Immature natural killer cell (primary cell): ENCODE results near the gene PAMR1. TPM values are rescaled to one million over a fixed set of nuclear protein-coding genes. Genes with fewer than 3 reads are reported as not detected.
"Not testable (repeated sequence)": the region's sequence is repeated elsewhere in the genome, so short reads cannot be mapped to it uniquely, and the experiment has no call there.

Source experiments
- DNase-seq, 3 donors: peaks; one replicate each; pipeline ENCODE4 v3.0.0; 2022; ENCODE audit warnings: mixed read lengths in 1 of 3
- H3K27ac Mint-ChIP-seq, 6 donors: one replicate each; pipeline ENCODE4 v1.8.0; 2020; ENCODE audit warnings: mixed read lengths in 6 of 6, mild to moderate bottlenecking in 5 of 6, inconsistent platforms in 4 of 6, moderate library complexity in 3 of 6
- H3K27me3 Mint-ChIP-seq, 3 donors: one replicate each; pipeline ENCODE4 v1.8.0; 2020 to 2021; ENCODE audit warnings: low read depth in 3 of 3, mild to moderate bottlenecking in 3 of 3, mixed read lengths in 3 of 3, moderate library complexity in 3 of 3, inconsistent platforms in 1 of 3
- H3K36me3 Mint-ChIP-seq, 3 donors: one replicate each; pipeline ENCODE4 v1.8.0; 2020; ENCODE audit warnings: mixed read lengths in 3 of 3, inconsistent platforms in 2 of 3, mild to moderate bottlenecking in 2 of 3
- H3K4me1 Mint-ChIP-seq, 2 donors: one replicate each; pipeline ENCODE4 v1.8.0; 2020; ENCODE audit warnings: inconsistent platforms in 2 of 2, mild to moderate bottlenecking in 2 of 2, mixed read lengths in 2 of 2, moderate library complexity in 1 of 2
- H3K4me3 Mint-ChIP-seq, 5 donors: one replicate each; pipeline ENCODE4 v1.8.0; 2020; ENCODE audit warnings: mild to moderate bottlenecking in 5 of 5, mixed read lengths in 5 of 5, inconsistent platforms in 3 of 5, moderate library complexity in 3 of 5
- H3K9me3 Mint-ChIP-seq, 6 donors: one replicate each; pipeline ENCODE4 v1.8.0; 2020; ENCODE audit warnings: mild to moderate bottlenecking in 6 of 6, mixed read lengths in 6 of 6, inconsistent platforms in 4 of 6, moderate library complexity in 3 of 6
- polyA plus RNA-seq, 3 donors: library from polyadenylated mRNA; unstranded; fragments of 300-500 nt; fragmentation: Illumina TruSeq; gene quantifications; one replicate each; pipeline ENCODE4 v1.2.3, GENCODE V29; 2021

PAMR1 gene
- polyA plus RNA-seq, 3 donors from 2014 or later = not detected

DNA sequence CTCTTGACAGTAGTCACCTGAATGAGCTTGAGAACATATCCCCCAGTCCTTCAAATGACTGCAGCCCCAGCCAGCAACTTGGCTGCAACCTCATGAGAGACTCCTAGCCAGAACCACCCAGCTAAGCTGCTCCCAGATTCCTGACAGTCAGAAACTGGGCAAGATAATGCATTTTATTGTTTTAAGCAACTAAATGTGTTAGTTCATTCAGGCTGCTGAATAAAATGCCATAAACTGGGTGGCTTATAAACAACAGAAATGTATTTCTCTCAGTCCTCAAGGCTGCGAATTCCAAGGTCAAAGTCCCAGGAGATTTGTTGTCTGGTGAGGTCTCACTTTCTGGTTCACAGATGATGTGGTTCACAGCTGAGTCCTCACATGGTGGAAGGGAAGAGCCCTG, 5.8 kb upstream of the PAMR1 start:
- DNase-seq = no peak

DNA sequence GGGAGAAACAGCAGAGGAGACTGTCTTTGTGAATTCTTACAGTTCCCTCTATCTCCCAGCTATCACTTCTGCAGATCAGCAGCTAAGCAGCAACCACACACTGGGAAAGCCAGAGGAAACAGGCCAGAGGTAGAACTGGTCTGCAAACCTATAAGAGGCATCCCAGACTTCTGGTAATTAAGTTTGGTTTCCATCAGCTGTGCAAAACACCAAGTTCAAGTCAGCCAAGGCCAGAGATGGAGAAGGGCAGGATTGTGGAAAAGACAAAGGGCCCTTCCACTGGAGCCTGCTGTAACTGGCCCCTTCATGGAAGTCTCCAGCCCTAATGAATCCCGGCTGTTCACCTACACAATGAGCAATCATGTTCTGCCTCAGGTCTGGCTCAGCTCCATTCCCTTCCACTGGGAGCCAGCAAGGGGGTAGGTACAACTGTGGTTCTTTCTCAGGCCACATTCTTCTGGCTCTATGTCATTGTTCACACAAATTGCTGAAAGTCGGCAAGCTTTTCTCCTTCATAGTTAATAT, 4.6 kb upstream of the PAMR1 start:
- peaks cover 10 to 15% (median 11%) of the 10 kb centered on the region in 3 donors for H3K27me3 Mint-ChIP-seq
- no peaks in the 10 kb centered on the region for H3K4me1 Mint-ChIP-seq
- peaks cover 0 to 2% (median 0%) of the 10 kb centered on the region in 6 donors for H3K9me3 Mint-ChIP-seq
- no peak overlapping the region for H3K27ac Mint-ChIP-seq
- no peak overlapping the region for H3K4me3 Mint-ChIP-seq
- DNase-seq = no peak
- H3K36me3 Mint-ChIP-seq = no peaks in the 10 kb centered on the region

More for the DNA sequence above, 5.8 kb upstream of the PAMR1 start:
- H3K36me3 Mint-ChIP-seq = no peaks in the 10 kb centered on the region
- H3K27ac Mint-ChIP-seq = no peak overlapping the region
- H3K4me1 Mint-ChIP-seq = no peaks in the 10 kb centered on the region
- H3K27me3 Mint-ChIP-seq = peaks cover 6 to 13% (median 6%) of the 10 kb centered on the region in 3 donors
- no peak overlapping the region for H3K4me3 Mint-ChIP-seq
- H3K9me3 Mint-ChIP-seq = peaks cover 0 to 2% (median 0%) of the 10 kb centered on the region in 6 donors

DNA sequence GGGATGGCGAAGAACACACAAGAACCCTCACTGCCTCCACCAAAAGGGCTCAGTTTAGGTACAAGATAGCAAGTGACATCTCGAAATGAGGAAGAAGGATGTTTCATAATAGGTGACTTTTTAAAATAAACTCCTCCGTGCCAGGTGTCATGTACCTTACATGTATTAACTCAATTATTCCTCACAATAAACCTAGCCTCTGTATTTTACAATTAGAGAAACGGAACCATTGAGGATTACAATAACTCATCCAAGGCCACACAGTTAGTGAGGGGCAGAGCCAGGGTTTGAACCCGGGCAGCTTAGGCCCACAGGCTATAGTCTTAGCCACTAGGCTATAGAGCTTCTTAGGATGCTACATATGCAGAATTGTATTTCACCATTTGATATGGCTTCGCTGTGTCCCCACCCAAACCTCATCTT, 965 bp upstream of the PAMR1 start:
- no peaks in the 10 kb centered on the region for H3K4me1 Mint-ChIP-seq
- no peak overlapping the region for H3K27ac Mint-ChIP-seq

GRCh38 chr11:35524780-35525179, 636 bp downstream of the PAMR1 start:
- no peak overlapping the region for H3K27ac Mint-ChIP-seq
- H3K4me3 Mint-ChIP-seq = no peak overlapping the region
- H3K9me3 Mint-ChIP-seq = peaks cover 0 to 2% (median 0%) of the 10 kb centered on the region in 6 donors
- H3K27me3 Mint-ChIP-seq = peaks cover 10 to 24% (median 16%) of the 10 kb centered on the region in 3 donors
- no peaks in the 10 kb centered on the region for H3K36me3 Mint-ChIP-seq
- DNase-seq = no peak
- H3K4me1 Mint-ChIP-seq = no peaks in the 10 kb centered on the region

More for the DNA sequence above, 965 bp upstream of the PAMR1 start:
- Mint-ChIP-seq H3K27me3 (peaks cover 10 to 22% (median 16%) of the 10 kb centered on the region in 3 donors), H3K36me3 (no peaks in the 10 kb centered on the region), H3K4me3 (no peak overlapping the region), H3K9me3 (peaks cover 0 to 2% (median 0%) of the 10 kb centered on the region in 6 donors)
- no peak for DNase-seq

DNA sequence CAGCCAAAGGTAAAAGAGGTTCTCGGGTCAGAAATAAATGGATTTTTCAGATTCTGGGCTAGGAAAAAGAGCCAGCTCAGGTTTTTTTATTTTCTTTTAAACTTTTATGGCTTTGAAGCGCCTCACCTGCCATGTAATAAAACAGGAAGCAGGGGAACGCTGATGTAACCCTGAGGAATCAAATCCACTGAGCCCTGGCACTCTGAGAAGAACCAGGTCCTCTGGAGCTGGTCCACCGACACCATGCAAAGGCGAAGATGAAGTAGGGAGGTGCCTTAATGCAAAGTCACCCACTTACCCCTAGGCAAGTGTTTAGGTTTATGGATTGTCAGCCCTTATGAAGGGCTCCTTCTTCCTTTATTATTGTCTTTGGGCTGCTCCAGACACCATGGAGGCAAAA, 1.6 kb downstream of the PAMR1 start:
- H3K4me1 Mint-ChIP-seq = no peaks in the 10 kb centered on the region
- H3K4me3 Mint-ChIP-seq = no peak overlapping the region
- no peaks in the 10 kb centered on the region for H3K36me3 Mint-ChIP-seq
- H3K27ac Mint-ChIP-seq = no peak overlapping the region
- H3K27me3 Mint-ChIP-seq = peaks cover 10 to 28% (median 17%) of the 10 kb centered on the region in 3 donors
- peaks cover 0 to 2% (median 0%) of the 10 kb centered on the region in 6 donors for H3K9me3 Mint-ChIP-seq
- no peak for DNase-seq

DNA sequence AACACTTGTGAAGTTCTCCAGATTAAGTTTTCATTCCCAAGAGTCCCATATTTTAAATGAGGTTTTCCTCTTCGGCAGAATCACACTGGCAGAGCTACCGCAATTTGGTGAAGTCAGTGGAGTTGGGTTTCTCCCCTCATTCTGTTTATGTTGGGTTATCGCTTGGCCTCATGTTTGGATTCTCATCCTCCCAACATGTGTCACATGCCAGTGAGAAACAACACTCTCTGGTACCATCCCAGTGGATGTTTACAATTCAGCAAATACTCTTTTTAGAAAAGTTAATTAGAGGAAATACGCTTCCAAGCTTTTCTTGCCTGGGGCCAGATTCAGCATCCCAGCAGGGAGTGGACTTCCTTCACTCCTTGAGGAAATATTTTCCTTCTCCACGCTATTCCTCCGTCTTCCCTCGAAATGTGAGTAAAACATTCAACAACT, 2.1 kb downstream of the PAMR1 start:
- Mint-ChIP-seq H3K4me3 (no peak overlapping the region), H3K27ac (no peak overlapping the region), H3K9me3 (no peaks in the 10 kb centered on the region), H3K27me3 (peaks cover 8 to 26% (median 18%) of the 10 kb centered on the region in 3 donors), H3K36me3 (no peaks in the 10 kb centered on the region), H3K4me1 (no peaks in the 10 kb centered on the region)
- no peak for DNase-seq

DNA sequence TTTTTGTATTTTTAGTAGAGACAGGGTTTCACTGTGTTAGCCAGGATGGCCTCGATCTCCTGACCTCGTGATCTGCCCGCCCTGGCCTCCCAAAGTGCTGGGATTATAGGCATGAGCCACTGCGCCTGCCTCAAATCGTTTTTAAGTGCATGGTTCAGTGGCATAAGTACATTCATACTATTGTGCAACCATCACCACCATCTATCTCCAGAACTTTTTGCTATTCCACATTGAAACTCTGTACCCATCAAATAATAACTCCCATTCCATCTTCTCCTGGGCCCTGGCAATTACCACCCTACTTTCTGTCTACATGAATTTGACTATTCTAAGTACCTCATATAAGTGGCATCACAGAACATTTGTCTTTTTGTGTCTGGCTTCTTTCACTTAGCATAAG, 3.3 kb downstream of the PAMR1 start:
- H3K4me3 Mint-ChIP-seq, H3K9me3 Mint-ChIP-seq, H3K4me1 Mint-ChIP-seq, DNase-seq, H3K27ac Mint-ChIP-seq, H3K36me3 Mint-ChIP-seq: not testable (repeated sequence)
- peaks cover 4 to 26% (median 15%) of the 10 kb centered on the region in 3 donors for H3K27me3 Mint-ChIP-seq

GRCh38 chr11:35520376-35520775, 5.0 kb downstream of the PAMR1 start:
- no peaks in the 10 kb centered on the region for H3K36me3 Mint-ChIP-seq
- H3K4me3 Mint-ChIP-seq = no peak overlapping the region
- DNase-seq = no peak
- H3K9me3 Mint-ChIP-seq = no peaks in the 10 kb centered on the region
- H3K4me1 Mint-ChIP-seq = no peaks in the 10 kb centered on the region
- no peak overlapping the region for H3K27ac Mint-ChIP-seq
- H3K27me3 Mint-ChIP-seq = peaks cover 0 to 22% (median 16%) of the 10 kb centered on the region in 3 donors

DNA sequence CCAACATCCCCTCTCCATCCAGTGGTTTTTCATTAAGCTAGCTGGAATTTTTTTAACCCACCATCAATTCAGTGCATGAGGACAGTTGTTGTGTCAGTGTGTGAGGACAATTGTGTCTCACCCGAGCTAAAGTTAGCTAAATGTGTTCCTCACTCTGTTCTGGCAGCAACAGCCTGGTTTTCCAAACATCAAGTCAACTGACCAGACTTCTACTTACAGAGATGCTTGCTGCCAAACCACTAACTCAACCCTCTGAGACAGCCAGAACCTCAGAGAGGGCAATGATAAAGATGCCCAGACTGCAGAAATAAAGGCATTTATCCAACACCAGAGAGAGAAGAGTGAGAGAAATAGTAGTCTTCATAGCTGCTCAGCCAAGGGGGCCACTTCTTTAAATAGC, 6.7 kb downstream of the PAMR1 start:
- H3K4me3 Mint-ChIP-seq = no peak overlapping the region
- H3K36me3 Mint-ChIP-seq = no peaks in the 10 kb centered on the region
- DNase-seq = no peak
- no peak overlapping the region for H3K27ac Mint-ChIP-seq
- no peaks in the 10 kb centered on the region for H3K9me3 Mint-ChIP-seq
- peaks cover 0 to 10% (median 9%) of the 10 kb centered on the region in 3 donors for H3K27me3 Mint-ChIP-seq
- H3K4me1 Mint-ChIP-seq = no peaks in the 10 kb centered on the region

- no peaks in the 10 kb centered on the region for H3K9me3 Mint-ChIP-seq
- peaks cover 0 to 9% (median 7%) of the 10 kb centered on the region in 3 donors for H3K27me3 Mint-ChIP-seq
- no peak overlapping the region for H3K4me3 Mint-ChIP-seq
- H3K4me1 Mint-ChIP-seq = no peaks in the 10 kb centered on the region
- no peak overlapping the region for H3K27ac Mint-ChIP-seq
- H3K36me3 Mint-ChIP-seq = no peaks in the 10 kb centered on the region
- DNase-seq = no peak
Observed at GRCh38 chr11:35517481-35517880, 7.9 kb downstream of the PAMR1 start.

DNA sequence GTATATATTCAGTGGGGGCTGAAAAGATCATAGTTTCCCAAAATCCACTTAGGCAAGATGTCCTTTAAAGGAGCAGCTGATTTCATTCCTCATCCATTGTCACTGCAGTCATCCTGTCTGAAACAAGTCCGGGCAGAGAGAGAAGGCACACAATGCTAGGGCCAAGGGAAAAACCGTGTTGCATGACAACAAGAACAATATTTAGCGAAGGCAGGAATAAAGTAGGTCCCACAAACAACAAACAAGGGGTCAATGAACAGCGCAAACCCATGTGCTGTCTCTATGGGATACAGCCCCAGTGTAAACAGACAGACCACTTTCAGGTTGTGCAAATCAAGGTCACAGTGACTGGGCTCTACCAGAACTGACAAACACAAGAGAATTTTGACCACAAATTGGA, 9.0 kb downstream of the PAMR1 start:
- Mint-ChIP-seq H3K27ac (no peak overlapping the region), H3K27me3 (peaks cover 0 to 9% (median 7%) of the 10 kb centered on the region in 3 donors), H3K4me1 (no peaks in the 10 kb centered on the region), H3K36me3 (no peaks in the 10 kb centered on the region), H3K4me3 (no peak overlapping the region), H3K9me3 (no peaks in the 10 kb centered on the region)
- no peak for DNase-seq

DNA sequence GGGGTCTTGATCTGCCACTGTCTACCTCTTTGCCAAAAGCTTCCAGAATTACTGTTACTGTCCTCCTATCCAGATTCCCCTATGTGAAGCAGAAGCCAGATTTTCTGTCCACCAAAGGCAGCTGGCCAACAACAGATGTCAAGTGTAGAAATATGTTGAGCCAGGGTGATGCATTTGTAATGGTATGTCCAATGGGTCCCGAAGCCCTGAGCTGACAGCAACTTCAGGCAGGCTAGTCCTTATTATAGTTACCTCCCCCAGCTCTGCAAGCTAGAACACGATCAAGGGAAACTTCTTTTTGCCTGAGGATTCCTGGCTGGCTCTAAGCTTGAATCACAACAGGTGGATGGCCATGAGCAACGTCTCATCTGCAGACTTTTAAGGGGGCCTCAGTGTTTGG, 10.2 kb downstream of the PAMR1 start:
- Mint-ChIP-seq H3K9me3 (no peaks in the 10 kb centered on the region), H3K4me1 (no peaks in the 10 kb centered on the region)

GRCh38 chr11:35514481-35514880, 10.9 kb downstream of the PAMR1 start:
- H3K4me3 Mint-ChIP-seq = no peak overlapping the region
- peaks cover 0 to 9% (median 4%) of the 10 kb centered on the region in 3 donors for H3K27me3 Mint-ChIP-seq
- H3K4me1 Mint-ChIP-seq = no peaks in the 10 kb centered on the region
- H3K36me3 Mint-ChIP-seq = no peaks in the 10 kb centered on the region
- no peak for DNase-seq
- no peak overlapping the region for H3K27ac Mint-ChIP-seq
- no peaks in the 10 kb centered on the region for H3K9me3 Mint-ChIP-seq

More for the DNA sequence above, 10.2 kb downstream of the PAMR1 start:
- Mint-ChIP-seq H3K36me3 (no peaks in the 10 kb centered on the region), H3K27me3 (peaks cover 0 to 9% (median 6%) of the 10 kb centered on the region in 3 donors), H3K27ac (no peak overlapping the region), H3K4me3 (no peak overlapping the region)
- no peak for DNase-seq

GRCh38 chr11:35511666-35512065, 13.8 kb downstream of the PAMR1 start:
- H3K27me3 Mint-ChIP-seq = peaks cover 3 to 17% (median 6%) of the 10 kb centered on the region in 3 donors
- no peak for DNase-seq

DNA sequence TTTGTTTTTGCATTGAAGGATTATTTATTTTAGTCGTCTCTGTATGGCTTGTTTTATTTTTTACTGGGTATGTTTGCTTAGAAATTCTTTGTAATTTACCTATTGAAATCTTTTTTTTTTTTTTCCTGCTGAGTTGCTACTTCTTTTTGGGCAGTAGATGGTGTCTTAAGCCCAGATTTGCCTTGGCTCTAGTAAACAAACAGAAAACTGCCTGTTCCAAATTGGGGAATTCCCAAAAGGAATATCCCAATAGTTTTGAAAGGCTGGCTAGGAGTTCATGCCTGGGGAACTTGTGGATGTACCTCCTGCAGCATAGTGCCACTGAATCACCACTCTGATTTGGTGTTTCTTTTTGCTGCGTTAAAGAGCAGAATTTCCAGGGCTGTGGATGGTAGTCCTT, 17.7 kb downstream of the PAMR1 start:
- no peak overlapping the region for H3K4me3 Mint-ChIP-seq
- H3K27me3 Mint-ChIP-seq = peaks cover 3 to 25% (median 10%) of the 10 kb centered on the region in 3 donors
- no peak for DNase-seq
- no peaks in the 10 kb centered on the region for H3K4me1 Mint-ChIP-seq
- H3K9me3 Mint-ChIP-seq = peaks cover 1 to 40% (median 18%) of the 10 kb centered on the region in 6 donors
- no peaks in the 10 kb centered on the region for H3K36me3 Mint-ChIP-seq
- no peak overlapping the region for H3K27ac Mint-ChIP-seq

More at GRCh38 chr11:35511666-35512065, 13.8 kb downstream of the PAMR1 start:
- no peak overlapping the region for H3K27ac Mint-ChIP-seq
- H3K4me3 Mint-ChIP-seq = no peak overlapping the region
- peaks cover 0 to 24% (median 10%) of the 10 kb centered on the region in 6 donors for H3K9me3 Mint-ChIP-seq
- no peaks in the 10 kb centered on the region for H3K4me1 Mint-ChIP-seq
- no peaks in the 10 kb centered on the region for H3K36me3 Mint-ChIP-seq
